Lower leg skin (tissue), 3 donors: ENCODE results near the gene KCNG2.

Source experiments
- CTCF ChIP-seq, 3 donors: fragments of 450-650 bp; IDR thresholded peaks; one replicate each; pipeline ENCODE4 v1.5.1; 2016; ENCODE audit warnings: antibody characterized with exemption in 3 of 3, mild to moderate bottlenecking in 3 of 3, moderate library complexity in 2 of 3
- POLR2A ChIP-seq, 2 donors: fragments of 450-650 bp; IDR thresholded peaks; one replicate each; pipeline ENCODE4 v1.6.1; 2016 to 2017; ENCODE audit warnings: antibody characterized with exemption in 2 of 2, mild to moderate bottlenecking in 1 of 2, moderate library complexity in 1 of 2

GRCh38 chr18:79936641-79937040, 138.9 kb downstream of the KCNG2 start:
- TF ChIP-seq CTCF (IDR thresholded peaks at IDR 0.05) (no peak), POLR2A (IDR thresholded peaks at IDR 0.05) (no peak)
